Stimulated activated CD8-positive, alpha-beta memory T cell treated with anti-CD3 and anti-CD28 coated beads, Interleukin-7, amount 100 ng/mL, for 1 hour (primary cell): ENCODE measurements around the gene PPP3R1.

Experiments used
- DNase-seq, 2 donors: peaks; one replicate each; pipeline ENCODE4 v3.0.0-alpha.2; 2020; ENCODE audit warnings: low read depth in 2 of 2

Gene PPP3R1

DNA sequence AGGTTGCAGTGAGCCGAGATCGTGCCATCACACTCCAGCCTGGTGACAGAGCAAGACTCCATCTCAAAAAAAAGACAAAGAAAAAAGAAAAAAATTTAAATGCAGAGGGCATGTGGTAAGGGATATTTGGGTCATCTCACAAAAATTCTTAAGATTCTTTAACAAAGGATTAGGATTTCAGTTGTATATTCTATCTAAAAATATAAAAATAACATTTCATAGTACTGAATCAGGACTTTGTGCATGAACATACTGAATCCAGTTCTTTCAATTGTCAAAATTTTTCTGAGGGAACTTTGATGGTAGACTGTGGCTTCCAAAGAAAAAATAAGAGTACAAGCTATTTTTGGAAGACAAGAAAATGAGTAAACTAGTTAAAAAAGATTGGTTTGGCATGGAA is 6.5 kb upstream of the PPP3R1 start:
- DNase-seq: no peak

DNA sequence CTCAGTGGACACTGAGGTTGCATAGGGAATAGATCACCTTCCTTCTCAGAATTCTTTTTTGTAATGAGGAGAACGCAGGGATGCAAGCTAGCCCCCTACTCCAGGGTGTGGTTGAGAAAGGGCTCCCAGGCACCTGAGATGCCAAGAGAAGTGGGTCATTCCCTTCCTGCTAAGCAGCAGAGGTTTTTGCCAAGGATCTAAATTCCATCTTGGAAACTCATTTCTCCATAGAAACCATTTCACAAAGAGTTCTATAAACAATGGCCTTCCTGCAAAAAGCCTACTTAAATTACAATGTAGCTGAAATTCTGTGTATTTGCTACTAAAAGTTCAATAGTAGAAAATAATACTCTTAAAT is 3.7 kb upstream of the PPP3R1 start:
- no peak for DNase-seq

DNA sequence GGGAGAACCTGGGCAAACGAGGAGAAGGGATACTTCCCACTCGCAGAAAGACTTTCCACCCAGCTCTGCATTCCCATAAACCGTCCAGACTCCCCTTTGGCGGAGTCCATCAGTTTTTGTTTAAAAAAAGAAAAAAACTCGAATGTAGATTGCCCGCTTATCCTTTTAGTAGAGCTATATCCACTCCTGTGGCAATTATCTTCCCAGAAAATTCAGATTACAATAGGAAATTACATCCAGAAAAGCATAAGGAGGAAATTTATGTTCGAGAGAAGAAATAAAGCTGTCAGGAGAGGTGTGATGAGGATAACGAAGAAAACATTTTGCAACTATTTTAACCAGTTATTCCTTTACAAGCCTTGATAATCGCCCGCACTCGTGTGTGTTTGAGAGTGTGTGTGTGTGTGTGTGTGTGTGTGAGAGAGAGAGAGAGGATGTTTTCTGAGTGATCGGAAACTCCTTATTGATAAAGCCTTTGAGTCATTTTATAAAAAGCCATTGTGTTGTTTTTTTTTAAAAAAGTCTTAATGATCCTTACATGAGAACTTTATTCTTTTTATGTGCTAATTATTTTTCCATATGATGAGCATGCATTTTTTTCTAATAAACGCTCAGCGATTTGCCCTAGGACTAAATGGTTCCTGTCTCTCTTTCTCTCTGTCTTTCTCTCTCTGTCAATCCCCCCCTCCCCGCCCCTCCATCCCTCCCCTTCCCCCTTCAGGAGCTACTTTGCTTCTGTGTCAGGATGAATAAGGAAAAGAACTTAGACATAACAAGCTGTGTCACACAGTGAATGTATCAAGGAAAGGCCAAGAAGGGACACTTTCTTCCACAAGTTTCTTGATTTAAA is 1.1 kb upstream of the PPP3R1 start:
- no peak for DNase-seq

DNA sequence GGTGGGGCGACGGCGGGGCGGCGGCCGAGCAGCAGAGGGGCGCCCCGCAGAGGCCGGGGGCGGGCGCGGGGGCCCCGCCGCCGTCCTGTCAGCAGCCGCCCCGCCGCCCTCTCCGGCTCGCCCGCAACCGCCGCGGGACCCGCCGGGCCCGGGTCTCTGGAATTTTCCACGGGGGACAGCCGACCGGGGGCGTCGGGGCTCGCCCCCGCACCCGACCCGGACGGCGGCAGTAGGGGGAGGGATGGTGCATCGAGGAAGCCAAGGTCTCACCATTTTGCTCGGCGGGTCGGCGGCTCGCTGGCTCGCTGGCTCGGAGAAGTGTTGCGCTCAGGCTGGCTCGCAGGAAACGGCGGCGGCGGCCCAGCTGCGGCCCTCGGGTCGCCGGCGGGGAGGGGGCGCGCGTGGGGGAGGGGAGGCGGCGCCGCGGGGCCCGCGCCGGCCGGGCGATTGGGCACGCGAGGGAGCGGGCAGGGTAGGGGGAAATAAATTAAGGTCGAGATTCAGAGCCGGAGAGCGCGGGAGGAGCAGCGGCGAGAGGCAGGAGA is 405 bp downstream of the PPP3R1 start:
- peak; percentile 12 to 13 for DNase-seq

DNA sequence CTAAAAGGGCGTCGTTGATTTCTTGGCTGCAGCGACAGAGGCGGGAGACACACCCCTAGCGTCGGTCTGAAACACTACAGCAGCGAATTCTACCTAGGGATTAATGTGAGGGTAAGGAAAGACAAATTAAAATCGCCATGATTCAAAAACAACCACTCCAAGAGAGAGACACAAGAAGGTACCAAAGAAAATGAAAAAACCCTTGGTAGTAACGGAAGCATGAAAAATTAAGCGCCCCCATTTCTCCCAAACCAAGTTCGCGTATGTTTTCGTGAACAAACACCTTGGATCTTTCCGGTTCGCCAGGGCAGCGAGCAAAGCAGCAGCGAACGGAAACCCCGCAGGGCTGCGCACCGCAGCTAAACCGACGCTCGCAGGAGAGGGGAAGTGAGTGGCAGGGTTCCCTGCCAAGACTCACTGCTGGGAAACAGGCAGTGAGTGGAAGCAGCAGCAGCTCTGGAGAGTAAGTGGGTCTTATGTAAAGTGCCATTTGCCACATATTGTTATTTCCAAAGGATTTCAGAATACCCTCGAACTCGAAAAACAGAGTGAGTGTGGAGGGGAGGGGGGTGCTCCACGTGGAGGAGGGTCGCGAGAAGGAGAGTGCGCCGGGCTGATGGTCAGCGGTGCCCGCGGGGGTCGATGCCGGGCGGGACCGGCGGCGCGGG is 1.0 kb downstream of the PPP3R1 start:
- DNase-seq: peak; percentile 41 to 48

DNA sequence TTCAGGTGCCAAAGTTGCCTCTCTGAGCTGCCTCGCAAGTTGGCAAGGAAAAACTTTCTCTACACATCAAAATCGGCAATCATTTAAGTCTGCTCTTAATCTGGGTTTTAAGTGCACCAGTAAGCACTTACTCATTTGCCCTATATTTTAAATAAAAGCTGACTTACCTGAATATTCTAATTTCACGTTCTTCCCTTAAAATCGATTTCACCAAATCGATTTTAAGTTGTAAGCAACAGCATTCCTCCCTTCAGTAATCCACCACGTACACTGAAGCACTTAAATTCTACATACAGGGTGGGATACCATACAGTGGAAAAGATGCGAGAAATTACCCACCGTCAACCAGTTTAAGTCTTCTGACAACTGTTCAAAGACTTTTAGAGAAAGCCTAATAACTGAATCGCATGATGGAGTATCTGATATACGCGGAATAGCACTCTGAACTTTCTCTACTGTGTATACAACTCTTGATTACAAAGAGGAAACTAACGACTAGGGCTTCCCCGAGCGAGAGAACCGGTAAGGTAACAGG is 1.6 kb downstream of the PPP3R1 start:
- no peak for DNase-seq

DNA sequence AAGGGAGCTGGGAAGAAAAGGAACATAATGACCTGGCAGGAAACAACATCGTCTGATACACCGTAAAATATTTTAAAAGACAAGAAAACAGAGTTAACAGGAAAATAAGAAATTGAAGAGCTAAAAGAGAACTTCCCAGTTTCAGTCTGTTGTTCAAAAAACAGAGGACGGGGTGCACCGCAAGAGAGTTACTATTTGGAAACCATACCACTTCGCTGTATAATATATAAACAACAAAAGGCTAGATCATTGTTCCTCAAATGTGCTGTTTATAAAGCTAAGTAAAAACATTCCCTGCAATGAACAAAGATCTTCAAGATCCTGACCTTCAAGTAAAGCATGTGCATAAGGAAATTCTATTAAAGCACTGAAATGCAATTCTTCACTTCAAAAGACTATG is 2.1 kb downstream of the PPP3R1 start:
- no peak for DNase-seq

DNA sequence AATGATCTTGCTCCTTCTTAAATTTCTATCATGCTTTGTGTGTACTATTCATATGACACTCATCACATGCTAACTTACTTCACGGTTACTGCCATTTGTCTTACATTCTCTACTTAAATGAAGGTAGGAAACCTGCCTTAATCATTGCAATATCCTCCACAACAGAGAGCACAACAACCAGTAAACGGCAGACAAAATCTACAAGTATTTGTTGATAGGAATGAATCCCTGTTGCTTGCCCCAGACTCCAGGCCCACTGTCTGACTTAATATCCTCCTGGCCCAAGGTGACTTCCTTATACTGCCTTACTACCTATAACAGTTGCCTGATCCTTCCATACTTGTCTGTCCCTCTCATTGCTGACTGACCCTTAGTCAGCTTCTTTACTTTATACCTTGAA is 3.5 kb downstream of the PPP3R1 start:
- DNase-seq: no peak

DNA sequence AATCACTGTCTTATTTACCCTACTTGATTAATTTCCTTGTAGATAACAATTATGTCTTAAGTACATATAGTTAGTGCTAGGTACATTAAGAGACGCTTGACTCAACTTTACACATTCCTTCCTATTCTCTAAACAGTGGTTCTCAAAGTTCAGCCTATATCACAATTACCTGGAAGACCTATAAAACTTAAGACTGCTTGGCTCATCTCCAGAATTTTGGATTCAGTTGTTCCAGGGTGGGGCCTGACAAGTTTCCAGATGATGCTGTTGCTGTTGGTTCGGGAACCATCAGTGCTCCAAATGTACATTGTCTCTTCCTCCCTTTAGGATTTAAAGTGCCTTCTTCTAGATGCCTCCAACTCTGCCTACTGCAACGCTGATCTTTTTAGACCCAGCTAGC is 4.0 kb downstream of the PPP3R1 start:
- DNase-seq: no peak

DNA sequence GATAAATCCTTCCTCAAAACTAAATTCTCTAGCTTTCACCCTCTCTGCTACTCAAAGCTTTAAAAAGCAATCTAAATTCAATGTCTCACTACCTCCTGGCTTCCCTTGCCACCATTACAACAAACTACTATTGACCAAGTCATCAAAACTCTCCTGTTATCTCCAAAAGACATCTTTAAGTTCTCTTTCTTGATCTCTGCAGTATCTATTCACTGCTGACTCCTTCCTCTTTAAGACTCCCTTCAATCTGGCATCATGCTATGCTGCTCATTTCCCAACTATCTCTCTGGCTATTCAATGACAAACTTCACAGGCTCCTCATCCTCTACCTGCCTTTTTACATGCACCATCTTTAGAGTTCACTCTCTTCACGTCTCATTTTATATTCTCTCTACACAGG is 5.9 kb downstream of the PPP3R1 start:
- DNase-seq: no peak

DNA sequence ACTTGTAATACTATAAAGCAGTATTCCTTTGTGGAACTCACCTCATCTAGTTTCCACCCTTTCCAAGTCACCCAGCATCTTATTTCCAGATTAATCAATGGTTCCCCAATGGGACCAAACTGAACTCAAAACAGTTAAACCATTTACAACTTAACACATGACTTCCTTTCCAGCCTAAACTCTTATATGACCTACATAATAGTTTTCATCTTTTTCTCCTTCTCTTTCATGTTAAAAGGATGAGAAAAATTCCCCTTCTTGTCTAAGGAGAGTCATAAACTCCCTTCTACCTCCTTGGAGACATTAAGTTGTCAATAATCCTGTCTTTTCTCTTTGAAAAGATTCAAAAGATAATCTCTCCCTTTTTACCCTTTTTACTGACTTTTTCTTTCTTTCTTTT is 6.7 kb downstream of the PPP3R1 start:
- no peak for DNase-seq

DNA sequence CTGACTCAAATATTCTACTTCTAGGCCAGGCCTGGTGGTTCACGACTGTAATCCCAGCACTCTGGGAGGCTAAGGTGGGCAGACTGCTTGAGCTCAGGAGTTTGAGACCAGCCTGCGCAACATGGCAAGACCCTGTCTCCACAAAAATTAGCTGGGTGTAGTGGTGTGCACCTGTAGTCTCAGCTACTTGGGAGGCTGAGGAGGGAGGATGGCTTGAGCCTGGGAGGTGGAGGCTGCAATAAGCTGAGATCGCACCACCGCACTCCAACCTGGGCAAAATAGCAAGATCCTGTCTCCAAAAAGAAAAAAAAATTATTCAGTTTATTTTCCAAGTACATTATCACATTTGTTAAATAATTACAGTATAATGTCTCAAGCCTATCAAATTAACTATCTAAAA is 7.3 kb downstream of the PPP3R1 start:
- no peak for DNase-seq

DNA sequence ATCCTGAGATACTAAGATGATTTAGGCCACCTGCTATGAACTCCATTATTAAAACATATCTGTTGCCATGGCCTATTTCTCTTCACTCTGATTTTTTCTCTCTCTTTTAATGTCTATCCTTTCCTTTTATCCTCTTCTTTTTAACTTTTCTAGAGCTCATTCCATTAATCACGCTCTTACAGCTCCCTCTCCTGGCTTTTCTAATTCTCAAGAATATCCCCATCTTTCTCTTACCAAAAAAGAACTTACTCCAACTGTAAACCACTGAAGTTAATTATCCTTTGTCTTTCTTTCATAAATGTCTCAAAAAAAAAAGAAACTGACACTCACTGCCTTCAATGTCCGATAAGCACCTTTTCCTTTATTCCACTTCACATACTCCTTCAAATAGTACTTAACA is 7.9 kb downstream of the PPP3R1 start:
- DNase-seq: no peak

DNA sequence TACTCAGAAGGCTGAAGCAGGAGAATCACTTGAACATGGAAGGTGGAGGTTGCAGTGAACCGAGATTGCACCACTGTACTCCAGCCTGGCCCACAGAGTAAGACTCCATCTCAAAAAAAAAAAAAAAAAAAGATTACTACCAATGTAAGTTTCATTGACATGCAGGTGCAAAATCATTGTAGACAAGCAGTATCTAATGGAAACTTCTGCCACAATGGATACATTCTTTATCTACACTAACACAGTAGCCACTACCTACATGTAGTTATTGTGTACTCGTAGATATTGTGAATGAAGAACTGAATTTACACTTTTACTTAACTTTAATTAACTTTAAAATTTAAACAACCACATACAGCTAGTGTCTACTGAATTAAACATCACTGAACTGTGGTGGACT is 10.6 kb downstream of the PPP3R1 start:
- DNase-seq: no peak

DNA sequence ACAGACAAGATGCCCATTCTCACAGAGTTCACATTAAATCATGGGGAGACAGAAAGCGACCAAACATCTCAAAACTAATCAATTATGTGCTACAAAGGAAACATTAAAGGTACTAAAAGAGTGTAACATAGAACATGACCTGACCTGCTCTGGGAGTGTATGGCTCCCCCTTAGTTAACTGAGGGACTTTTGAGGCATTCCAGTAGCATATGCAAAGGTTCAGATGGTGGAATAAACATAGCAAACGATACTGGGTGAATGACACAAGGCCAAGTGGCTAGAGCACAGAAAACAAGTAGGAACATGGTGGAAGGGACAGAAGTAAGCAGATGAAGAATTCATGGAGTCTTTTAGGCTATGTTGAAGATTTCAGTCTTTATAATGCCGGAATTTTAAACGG is 11.9 kb downstream of the PPP3R1 start:
- DNase-seq: no peak

DNA sequence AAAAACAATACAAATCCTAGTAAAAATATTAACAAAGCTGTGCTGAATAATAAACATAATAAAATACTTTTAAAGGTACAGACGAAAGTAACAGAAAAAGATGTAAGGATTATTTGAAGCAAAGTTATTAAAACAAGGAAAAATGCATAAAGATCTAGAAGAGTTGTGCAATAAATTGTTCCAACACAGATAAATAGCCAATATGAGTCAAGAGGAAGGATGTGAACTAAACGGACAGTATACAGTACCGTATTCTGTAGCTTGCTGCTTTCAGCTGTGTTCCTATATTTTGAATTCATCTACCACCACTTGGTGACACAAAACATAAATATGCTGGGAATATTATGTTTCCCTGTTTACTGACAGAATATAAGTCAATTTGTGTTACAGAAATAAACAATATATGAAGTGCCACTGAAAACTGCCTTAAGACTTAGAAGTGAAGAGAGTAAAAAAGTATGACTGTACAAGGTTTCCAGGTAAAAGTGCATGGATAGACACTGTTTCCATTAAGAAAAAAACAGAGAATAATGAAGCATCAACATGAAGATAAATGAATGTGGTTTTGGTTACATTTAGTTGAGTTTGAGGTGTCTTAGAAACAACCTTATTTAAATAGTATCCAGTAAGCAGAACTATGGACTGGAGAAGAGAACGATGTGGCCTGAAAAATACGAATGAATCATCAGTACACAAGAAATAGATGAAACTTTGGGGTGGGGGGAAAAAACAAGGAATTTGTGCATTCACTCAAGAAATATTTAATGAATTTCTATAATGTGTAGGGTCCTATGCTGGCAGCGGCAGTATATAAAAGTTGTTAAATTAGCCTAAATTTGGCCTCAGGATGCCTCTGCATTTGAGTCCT is 13.1 kb downstream of the PPP3R1 start:
- DNase-seq: no peak

DNA sequence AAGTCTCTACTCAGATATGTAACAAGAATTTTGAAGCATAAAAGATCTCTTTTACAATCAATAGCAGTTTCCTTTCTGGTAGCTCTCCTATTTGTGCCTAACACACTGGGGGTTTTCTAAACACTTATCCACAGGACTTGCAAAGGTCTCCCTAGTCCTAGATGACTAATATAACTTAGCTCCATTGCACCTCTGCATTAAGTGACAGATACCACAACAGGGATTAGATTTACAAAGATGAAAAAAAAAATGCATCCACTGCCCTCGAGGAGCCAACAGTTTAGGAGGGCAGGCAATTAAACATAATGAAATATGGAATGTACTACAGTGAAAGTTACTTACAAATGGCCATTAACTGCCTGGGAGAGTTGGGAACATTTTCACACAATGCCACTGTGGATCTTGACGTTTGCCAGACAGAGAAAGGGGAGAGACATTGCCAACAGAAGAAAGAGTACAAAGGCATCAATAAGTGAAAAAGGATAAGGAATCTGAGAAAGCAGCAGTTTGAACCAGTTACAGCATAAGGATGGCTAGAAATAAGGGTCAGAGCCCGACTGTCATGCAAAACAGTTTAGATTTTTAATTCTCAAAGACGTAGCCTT is 14.3 kb downstream of the PPP3R1 start:
- no peak for DNase-seq

DNA sequence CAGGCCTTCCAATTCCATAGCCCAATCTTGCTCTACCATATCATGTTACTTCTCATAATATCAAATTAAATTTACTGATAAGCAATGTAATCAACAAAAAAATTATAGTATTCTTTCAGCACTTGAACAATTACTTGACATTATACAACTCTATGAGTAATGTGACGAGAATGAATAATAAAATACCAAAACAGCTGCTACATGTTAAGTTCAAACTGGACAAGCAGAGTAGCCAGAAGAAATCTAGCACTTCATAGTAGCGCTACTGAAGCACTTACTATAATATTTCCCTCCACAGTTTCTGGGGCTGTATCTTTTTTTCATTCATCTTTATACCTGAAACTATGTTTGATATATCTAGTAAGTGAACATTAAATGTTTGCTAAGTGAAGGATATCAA is 14.9 kb downstream of the PPP3R1 start:
- DNase-seq: no peak

DNA sequence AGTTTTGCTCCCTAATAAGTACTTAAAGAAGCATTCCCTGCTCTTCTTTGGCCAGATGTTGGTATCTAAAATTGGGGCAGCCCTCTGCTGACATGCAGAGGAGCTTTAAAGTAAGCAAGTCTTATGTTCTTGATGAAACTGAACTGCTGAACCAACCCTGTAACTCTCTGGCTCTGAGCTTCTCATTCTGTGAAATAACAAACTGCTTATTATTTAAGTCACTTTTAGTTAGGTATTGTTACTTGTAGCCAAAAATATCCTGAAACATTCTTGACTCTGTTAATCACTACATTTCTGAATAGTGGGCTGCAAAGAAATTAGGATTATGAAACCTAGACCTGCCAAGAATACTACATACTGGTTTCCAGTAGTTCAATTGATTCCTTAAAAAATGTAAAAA is 15.5 kb downstream of the PPP3R1 start:
- no peak for DNase-seq

DNA sequence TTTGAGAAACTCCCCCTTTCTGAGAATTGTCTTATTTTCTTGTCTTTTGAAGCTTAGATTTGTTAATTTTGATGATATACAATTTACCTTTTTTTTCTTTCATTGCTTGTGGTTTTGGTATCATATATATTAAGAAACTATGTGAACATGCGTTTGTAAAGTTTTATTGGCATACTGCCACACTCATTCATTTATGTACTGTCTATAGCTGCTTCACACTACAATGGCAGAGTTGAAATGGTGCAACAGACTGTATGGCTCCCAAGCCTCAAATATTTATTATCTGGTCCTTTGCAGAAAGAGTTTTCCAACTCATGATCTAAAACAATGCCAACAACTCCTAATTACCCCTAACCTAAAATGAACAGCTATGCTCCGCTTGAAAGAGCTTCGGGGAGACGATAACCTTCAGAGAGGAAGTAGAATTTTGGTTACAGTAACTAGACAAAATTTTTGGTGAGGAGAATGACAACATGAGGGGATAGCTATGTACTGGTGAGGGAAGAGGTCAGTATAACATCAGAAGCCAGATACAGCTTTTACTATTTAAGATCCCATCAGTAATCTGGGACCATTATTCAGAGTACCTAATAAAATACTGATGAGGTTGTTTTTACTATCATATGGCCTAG is 16.1 kb downstream of the PPP3R1 start:
- DNase-seq: no peak

DNA sequence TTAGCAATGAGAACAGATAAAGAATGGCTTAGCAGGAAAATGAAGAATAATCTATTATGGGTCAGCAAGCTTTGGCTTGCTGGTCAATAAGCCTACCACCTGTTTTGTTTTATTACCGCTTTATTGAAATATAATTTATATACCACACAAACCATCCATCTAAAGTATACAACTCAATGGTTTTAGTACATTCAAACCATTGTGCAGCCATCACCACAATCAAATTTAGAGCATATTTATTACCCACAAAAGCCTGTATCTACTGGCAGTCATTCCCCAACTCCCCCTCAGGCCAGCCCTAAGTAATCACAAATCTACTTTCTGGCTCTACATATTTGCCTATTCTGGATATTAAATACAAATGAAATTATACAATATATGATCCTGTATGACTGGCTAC is 17.2 kb downstream of the PPP3R1 start:
- DNase-seq: no peak
